Measurements from ENCODE around the gene PXMP4.
A peak's percentile ranks its signal among the peaks of the same experiment; 100 is the strongest.

The PXMP4 gene

GRCh38 chr20:33653218-33653899, 66.8 kb downstream of the PXMP4 start:
- peak; percentile 43 to 53 for DNase-seq
